ENCODE results near the gene LEMD1.
"Not testable (repeated sequence)": the region's sequence is repeated elsewhere in the genome, so short reads cannot be mapped to it uniquely, and the experiment has no call there.

Gene LEMD1

GRCh38 chr1:205424901-205425600, 3.2 kb upstream of the LEMD1 start:
- DNase-seq: no peak

GRCh38 chr1:205423814-205424399, 2.1 kb upstream of the LEMD1 start:
- DNase-seq: no peak

GRCh38 chr1:205422993-205423642, 1.3 kb upstream of the LEMD1 start:
- DNase-seq: no peak

GRCh38 chr1:205420938-205421337, 918 bp downstream of the LEMD1 start:
- DNase-seq: no peak

- DNase-seq: no peak
Observed at GRCh38 chr1:205417870-205418635, 3.8 kb downstream of the LEMD1 start.

- no peak for DNase-seq
Observed at GRCh38 chr1:205416322-205416721, 5.5 kb downstream of the LEMD1 start.

- DNase-seq: no peak
Observed at GRCh38 chr1:205410581-205411298, 11.1 kb downstream of the LEMD1 start.

GRCh38 chr1:205407970-205408369, 13.9 kb downstream of the LEMD1 start:
- no peak for DNase-seq

GRCh38 chr1:205406252-205406651, 15.6 kb downstream of the LEMD1 start:
- not testable (repeated sequence) for DNase-seq

- DNase-seq: not testable (repeated sequence)
Observed at GRCh38 chr1:205404484-205404883, 17.4 kb downstream of the LEMD1 start.

- DNase-seq: no peak
Observed at GRCh38 chr1:205398586-205398985, 23.3 kb downstream of the LEMD1 start.

- no peak for DNase-seq
Observed at GRCh38 chr1:205396967-205397616, 24.8 kb downstream of the LEMD1 start.

GRCh38 chr1:205395616-205396015, 26.2 kb downstream of the LEMD1 start:
- DNase-seq: no peak

GRCh38 chr1:205392650-205393049, 29.2 kb downstream of the LEMD1 start:
- DNase-seq: no peak

- no peak for DNase-seq
Observed at GRCh38 chr1:205391386-205391785, 30.5 kb downstream of the LEMD1 start.

- DNase-seq: no peak
Observed at GRCh38 chr1:205387845-205388244, 34.0 kb downstream of the LEMD1 start.

- DNase-seq: not testable (repeated sequence)
Observed at GRCh38 chr1:205382990-205383389, 38.9 kb downstream of the LEMD1 start.

GRCh38 chr1:205382561-205382960, 39.3 kb downstream of the LEMD1 start:
- DNase-seq: no peak

GRCh38 chr1:205381305-205381704, 40.6 kb downstream of the LEMD1 start:
- DNase-seq: no peak

- DNase-seq: no peak
Observed at GRCh38 chr1:205380882-205381281, 41.0 kb downstream of the LEMD1 start.

- no peak for DNase-seq
Observed at GRCh38 chr1:205379056-205379455, 42.8 kb downstream of the LEMD1 start.

GRCh38 chr1:205377355-205377754, 44.5 kb downstream of the LEMD1 start:
- DNase-seq: no peak

Data from activated CD8-positive, alpha-beta memory T cell treated with anti-CD3 and anti-CD28 coated beads, Interleukin-2, amount 50 U/mL, for 48 hours (primary cell).